ENCODE measurements around the gene ITPR1.

DNA sequence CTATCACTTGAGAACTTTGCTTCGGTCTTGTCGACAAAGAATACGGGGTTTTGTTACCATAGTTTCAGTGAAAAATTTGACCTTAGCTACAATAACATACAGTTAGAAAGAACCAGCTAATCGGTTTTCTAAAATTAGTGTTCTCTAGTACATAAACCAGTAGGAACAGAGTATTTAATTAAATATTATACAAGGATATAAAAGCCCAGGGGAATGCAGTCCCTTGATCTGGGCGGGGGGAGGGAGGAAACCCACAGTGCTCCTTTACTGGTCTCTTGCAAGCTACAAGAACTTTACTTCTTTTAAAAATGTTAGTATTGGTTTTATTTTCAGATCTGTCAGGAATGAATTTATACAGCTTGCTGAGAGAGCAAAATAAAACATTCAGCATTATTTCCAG is 41.8 kb downstream of the ITPR1 start:
- TF ChIP-seq, protein P1, sequence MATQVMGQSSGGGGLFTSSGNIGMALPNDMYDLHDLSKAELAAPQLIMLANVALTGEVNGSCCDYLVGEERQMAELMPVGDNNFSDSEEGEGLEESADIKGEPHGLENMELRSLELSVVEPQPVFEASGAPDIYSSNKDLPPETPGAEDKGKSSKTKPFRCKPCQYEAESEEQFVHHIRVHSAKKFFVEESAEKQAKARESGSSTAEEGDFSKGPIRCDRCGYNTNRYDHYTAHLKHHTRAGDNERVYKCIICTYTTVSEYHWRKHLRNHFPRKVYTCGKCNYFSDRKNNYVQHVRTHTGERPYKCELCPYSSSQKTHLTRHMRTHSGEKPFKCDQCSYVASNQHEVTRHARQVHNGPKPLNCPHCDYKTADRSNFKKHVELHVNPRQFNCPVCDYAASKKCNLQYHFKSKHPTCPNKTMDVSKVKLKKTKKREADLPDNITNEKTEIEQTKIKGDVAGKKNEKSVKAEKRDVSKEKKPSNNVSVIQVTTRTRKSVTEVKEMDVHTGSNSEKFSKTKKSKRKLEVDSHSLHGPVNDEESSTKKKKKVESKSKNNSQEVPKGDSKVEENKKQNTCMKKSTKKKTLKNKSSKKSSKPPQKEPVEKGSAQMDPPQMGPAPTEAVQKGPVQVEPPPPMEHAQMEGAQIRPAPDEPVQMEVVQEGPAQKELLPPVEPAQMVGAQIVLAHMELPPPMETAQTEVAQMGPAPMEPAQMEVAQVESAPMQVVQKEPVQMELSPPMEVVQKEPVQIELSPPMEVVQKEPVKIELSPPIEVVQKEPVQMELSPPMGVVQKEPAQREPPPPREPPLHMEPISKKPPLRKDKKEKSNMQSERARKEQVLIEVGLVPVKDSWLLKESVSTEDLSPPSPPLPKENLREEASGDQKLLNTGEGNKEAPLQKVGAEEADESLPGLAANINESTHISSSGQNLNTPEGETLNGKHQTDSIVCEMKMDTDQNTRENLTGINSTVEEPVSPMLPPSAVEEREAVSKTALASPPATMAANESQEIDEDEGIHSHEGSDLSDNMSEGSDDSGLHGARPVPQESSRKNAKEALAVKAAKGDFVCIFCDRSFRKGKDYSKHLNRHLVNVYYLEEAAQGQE (IDR thresholded peaks at IDR 0.05; ENCODE audit: insufficient replicate concordance, low read depth) = no peak
- no peak for TF ChIP-seq SPI1 (IDR thresholded peaks at IDR 0.05; ENCODE audit: borderline replicate concordance, low read depth)

All from HL-60 (cell line).